ENCODE measurements around the gene WDR33.

Gene WDR33

DNA sequence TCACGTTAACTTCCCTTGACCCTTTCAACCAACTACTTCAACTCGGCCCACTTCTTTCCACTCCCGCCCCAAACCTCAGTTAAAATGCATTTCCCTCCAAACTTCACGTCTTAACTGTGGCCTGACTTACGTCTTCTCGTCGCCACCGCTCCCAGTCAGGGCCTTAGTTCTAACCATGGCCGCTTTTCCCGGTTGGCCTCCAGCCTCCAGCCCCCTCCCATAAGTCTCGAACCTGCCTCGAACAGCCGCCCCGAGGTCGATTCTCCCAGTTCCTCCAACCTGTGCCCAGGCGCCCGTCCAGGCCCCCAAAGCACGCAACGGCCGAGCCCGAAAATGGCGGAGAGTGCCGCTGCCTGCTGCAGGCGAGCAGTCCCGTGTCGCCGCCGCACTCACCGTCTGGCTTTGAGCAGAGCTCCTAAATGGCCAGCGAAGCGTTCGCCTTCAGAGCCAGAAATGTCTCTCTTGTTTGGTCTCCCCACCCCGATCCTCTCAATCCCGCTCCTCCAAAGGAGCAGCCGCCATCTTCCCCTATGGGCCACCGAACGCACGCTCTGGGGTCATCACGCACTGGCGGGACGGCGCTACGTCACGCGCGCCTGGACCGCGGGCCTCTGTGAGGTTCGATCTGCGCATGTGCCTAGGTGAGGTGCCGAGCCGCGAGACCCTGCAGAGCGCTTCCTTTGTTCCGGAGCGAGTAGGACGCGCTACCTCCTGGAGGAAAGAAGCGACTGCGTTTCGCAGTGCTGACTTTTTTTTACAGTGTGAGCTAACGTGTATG, at the start of gene WDR33:
Gene WDR33 (minus strand): TSS at position 553 of the 778 bp plus-strand sequence. CDS start 40,190 bp downstream, outside the sequence.
- Histone ChIP-seq H3K27ac (ENCODE audit: low read depth, low read length) (peak within 1 kb of the TSS; percentile 78), H3K4me1 (ENCODE audit: control insufficient read depth, insufficient read depth, low read length, unreplicated experiment) (peaks cover 4% of the 10 kb centered on the region), H2AFZ (ENCODE audit: low read length, unreplicated experiment) (peak within 1 kb of the TSS; percentile 89), H3K4me3 (ENCODE audit: low read depth, low read length) (peak within 1 kb of the TSS; percentile 85), H3K36me3 (ENCODE audit: insufficient read depth, low read length) (no peaks in the 10 kb centered on the region), H3K79me2 (ENCODE audit: control insufficient read depth, insufficient read depth, low read length, unreplicated experiment) (peaks cover 48% of the 10 kb centered on the region), H3K27me3 (ENCODE audit: insufficient read depth, low read length) (no peaks in the 10 kb centered on the region)

DNA sequence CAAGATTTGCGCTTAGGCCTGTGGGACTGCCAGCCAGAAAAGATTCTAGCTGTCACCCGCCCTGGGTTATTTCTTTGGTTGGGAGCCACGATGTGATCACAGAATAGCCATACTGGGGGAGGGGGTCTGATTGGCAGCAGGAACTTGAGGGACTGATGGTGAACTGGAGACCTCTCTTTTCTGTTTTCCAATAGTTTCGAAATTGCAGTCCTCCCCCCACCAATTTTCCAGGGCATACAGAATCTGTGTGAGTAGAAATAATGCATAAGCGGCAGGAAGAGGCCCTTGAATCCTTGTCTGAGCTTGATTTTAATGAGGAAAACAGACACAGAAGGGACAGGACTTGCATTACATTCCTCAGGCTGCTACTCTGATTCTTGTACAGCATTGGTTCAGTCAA, 49.2 kb upstream of the WDR33 start:
- no peak overlapping the region for H2AFZ ChIP-seq (ENCODE audit: low read length, unreplicated experiment)
- H3K4me3 ChIP-seq (ENCODE audit: low read depth, low read length), result no peak overlapping the region
- H3K36me3 ChIP-seq (ENCODE audit: insufficient read depth, low read length), result peaks cover 14% of the 10 kb centered on the region
- H3K27ac ChIP-seq (ENCODE audit: low read depth, low read length), result no peak overlapping the region
- peaks cover 26% of the 10 kb centered on the region for H3K79me2 ChIP-seq (ENCODE audit: control insufficient read depth, insufficient read depth, low read length, unreplicated experiment)
- no peaks in the 10 kb centered on the region for H3K27me3 ChIP-seq (ENCODE audit: insufficient read depth, low read length)
- peaks cover 4% of the 10 kb centered on the region for H3K4me1 ChIP-seq (ENCODE audit: control insufficient read depth, insufficient read depth, low read length, unreplicated experiment)

DNA sequence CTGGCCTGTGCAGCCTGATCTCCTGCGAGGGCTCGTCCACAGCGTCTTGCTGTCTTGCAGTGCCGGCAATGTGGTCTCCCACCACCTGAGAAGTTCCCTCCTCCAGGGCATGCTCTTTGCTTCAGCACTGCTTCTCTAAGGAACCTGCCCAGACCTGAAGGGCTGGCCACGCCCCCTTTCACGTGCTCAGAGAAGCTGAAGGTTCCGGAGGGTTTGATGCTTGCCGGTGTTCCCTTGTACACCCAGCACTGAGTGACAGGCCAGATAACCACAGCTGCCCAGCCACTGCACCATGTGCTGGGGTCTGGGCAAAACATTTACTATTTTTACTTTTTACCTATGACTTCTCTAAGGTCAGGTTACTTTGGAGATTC, 48.7 kb upstream of the WDR33 start:
- H3K27ac ChIP-seq (ENCODE audit: low read depth, low read length), result no peak overlapping the region
- H2AFZ ChIP-seq (ENCODE audit: low read length, unreplicated experiment), result no peak overlapping the region
- H3K79me2 ChIP-seq (ENCODE audit: control insufficient read depth, insufficient read depth, low read length, unreplicated experiment), result peaks cover 30% of the 10 kb centered on the region

DNA sequence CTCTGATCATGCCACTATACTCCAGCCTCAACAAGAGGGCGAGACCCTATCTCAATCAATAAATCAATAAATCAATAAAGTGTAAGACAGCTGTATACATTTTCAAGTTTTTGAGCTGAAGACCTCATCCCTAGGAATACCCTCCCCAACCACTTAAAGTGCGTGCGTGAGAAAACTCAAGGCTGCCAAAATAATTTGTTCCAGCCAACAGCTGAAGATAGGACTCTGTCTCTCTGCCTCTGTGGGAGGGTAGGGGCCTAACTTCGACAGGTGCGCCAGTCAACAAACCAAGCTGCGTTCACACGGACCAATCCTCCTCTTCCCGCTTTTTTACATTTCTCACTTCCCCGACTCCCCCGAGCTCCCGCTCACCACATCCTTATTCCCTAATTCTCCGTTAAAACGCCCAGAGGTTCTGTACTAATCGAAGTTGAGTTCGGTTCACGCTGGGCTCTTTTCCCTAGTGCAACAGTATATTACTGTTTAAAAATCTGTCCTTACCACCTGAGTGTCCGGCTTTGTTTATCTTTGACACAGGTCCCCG, 46.4 kb upstream of the WDR33 start:
- no peaks in the 10 kb centered on the region for H3K27me3 ChIP-seq (ENCODE audit: insufficient read depth, low read length)
- H3K79me2 ChIP-seq (ENCODE audit: control insufficient read depth, insufficient read depth, low read length, unreplicated experiment), result peaks cover 54% of the 10 kb centered on the region
- peak overlapping the region; percentile 65 for H2AFZ ChIP-seq (ENCODE audit: low read length, unreplicated experiment)
- peak overlapping the region; percentile 79 for H3K4me3 ChIP-seq (ENCODE audit: low read depth, low read length)
- 0 out of 2 replicates have a peak, but pooled peaks cover 4% of the 10 kb centered on the region for H3K36me3 ChIP-seq (ENCODE audit: insufficient read depth, low read length)
- H3K27ac ChIP-seq (ENCODE audit: low read depth, low read length), result no peak overlapping the region
- H3K4me1 ChIP-seq (ENCODE audit: control insufficient read depth, insufficient read depth, low read length, unreplicated experiment), result peaks cover 4% of the 10 kb centered on the region

More for the DNA sequence above, 48.7 kb upstream of the WDR33 start:
- no peak overlapping the region for H3K4me3 ChIP-seq (ENCODE audit: low read depth, low read length)
- H3K36me3 ChIP-seq (ENCODE audit: insufficient read depth, low read length), result peaks cover 9% of the 10 kb centered on the region
- peaks cover 4% of the 10 kb centered on the region for H3K4me1 ChIP-seq (ENCODE audit: control insufficient read depth, insufficient read depth, low read length, unreplicated experiment)
- H3K27me3 ChIP-seq (ENCODE audit: insufficient read depth, low read length), result no peaks in the 10 kb centered on the region

DNA sequence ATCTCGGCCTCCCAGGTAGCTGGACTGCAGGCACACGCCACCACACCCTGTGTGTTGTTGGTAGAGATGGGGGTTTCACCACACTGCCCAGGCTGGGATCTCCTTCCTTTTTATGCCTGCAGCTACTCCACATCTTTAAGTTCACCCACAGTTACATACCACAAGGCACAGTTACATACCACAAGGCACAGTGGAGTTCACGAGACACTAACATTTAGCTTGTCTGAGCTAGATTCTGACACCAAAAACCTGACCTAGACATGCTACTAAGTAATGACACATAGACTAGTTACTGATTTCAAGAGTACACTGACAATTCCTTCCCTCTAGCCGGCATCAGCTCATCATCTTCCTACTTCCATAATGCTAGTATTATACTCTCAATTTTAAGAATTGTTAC, 42.7 kb upstream of the WDR33 start:
- no peak overlapping the region for H3K4me3 ChIP-seq (ENCODE audit: low read depth, low read length)
- H3K27ac ChIP-seq (ENCODE audit: low read depth, low read length), result no peak overlapping the region
- H3K4me1 ChIP-seq (ENCODE audit: control insufficient read depth, insufficient read depth, low read length, unreplicated experiment), result peaks cover 4% of the 10 kb centered on the region
- peaks cover 57% of the 10 kb centered on the region for H3K79me2 ChIP-seq (ENCODE audit: control insufficient read depth, insufficient read depth, low read length, unreplicated experiment)
- no peak overlapping the region for H2AFZ ChIP-seq (ENCODE audit: low read length, unreplicated experiment)
- no peaks in the 10 kb centered on the region for H3K27me3 ChIP-seq (ENCODE audit: insufficient read depth, low read length)
- H3K36me3 ChIP-seq (ENCODE audit: insufficient read depth, low read length), result peaks cover 11% of the 10 kb centered on the region; the same call in 1 of the 2 replicates

DNA sequence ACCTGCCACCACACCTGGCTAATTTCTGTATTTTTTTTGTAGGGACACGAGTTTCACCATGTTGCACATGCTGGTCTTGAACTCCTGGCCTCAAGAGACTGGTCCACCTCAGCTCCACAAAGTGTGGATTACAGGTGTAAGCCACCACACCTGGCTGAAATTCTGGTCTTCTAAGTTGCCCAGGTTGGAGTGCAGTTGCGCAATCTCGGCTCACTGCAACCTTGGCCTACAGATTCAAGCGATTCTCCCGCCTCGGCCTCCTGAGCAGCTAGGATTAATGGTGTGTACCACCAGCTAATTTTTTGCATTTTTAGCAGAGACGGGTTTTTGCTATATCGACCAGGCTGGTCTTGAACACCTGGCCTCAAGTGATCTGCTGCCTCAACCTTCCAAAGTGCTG, 41.4 kb upstream of the WDR33 start:
- Histone ChIP-seq H3K36me3 (ENCODE audit: insufficient read depth, low read length) (peaks cover 17% of the 10 kb centered on the region), H2AFZ (ENCODE audit: low read length, unreplicated experiment) (no peak overlapping the region), H3K27me3 (ENCODE audit: insufficient read depth, low read length) (no peaks in the 10 kb centered on the region), H3K4me1 (ENCODE audit: control insufficient read depth, insufficient read depth, low read length, unreplicated experiment) (peaks cover 4% of the 10 kb centered on the region), H3K79me2 (ENCODE audit: control insufficient read depth, insufficient read depth, low read length, unreplicated experiment) (peaks cover 51% of the 10 kb centered on the region), H3K4me3 (ENCODE audit: low read depth, low read length) (no peak overlapping the region), H3K27ac (ENCODE audit: low read depth, low read length) (no peak overlapping the region)

DNA sequence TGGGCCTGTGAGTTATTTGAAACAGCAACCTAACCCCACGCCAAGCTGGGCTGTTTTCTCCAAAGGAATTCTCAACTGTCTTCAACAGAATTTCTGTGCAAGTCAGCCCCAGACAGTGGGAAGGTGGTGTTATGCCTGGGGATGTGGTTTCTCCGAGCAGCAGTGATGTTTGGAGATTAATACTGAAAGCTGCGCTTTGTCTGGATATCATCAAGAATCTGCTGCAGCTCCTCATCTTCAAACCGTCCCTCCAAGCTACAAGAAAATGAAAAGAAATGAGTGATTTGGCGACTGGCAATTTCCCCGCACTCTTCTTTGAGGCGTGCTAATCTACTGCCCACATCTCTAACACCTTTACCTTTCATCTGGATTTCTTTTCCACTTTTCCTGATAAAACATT, 37.0 kb upstream of the WDR33 start:
- Histone ChIP-seq H3K4me1 (ENCODE audit: control insufficient read depth, insufficient read depth, low read length, unreplicated experiment) (no peaks in the 10 kb centered on the region), H3K27ac (ENCODE audit: low read depth, low read length) (no peak overlapping the region), H3K27me3 (ENCODE audit: insufficient read depth, low read length) (no peaks in the 10 kb centered on the region), H3K36me3 (ENCODE audit: insufficient read depth, low read length) (peaks cover 30% of the 10 kb centered on the region), H2AFZ (ENCODE audit: low read length, unreplicated experiment) (no peak overlapping the region), H3K79me2 (ENCODE audit: control insufficient read depth, insufficient read depth, low read length, unreplicated experiment) (peaks cover 9% of the 10 kb centered on the region), H3K4me3 (ENCODE audit: low read depth, low read length) (no peak overlapping the region)

DNA sequence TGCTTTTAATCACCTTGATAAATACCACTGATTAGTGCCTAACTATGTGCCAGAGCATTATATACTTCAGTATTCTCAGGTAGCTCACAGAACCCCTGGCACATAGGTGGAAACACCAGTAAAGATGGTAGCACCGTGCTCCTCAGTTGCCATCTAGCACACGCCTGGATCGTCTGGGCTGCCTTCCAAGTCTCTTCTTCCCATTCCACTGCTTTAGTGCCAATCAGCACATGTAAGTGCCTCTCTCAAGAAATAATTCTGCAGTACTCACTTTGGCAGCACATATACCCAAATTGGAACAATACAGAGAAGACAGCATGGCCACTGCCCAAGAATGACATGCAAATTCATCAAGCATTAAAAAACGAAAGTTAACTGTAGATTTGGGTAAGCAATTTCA, 34.0 kb upstream of the WDR33 start:
- Histone ChIP-seq H3K27me3 (ENCODE audit: insufficient read depth, low read length) (no peaks in the 10 kb centered on the region), H3K4me1 (ENCODE audit: control insufficient read depth, insufficient read depth, low read length, unreplicated experiment) (no peaks in the 10 kb centered on the region), H3K79me2 (ENCODE audit: control insufficient read depth, insufficient read depth, low read length, unreplicated experiment) (no peaks in the 10 kb centered on the region), H2AFZ (ENCODE audit: low read length, unreplicated experiment) (no peak overlapping the region), H3K4me3 (ENCODE audit: low read depth, low read length) (no peak overlapping the region), H3K27ac (ENCODE audit: low read depth, low read length) (no peak overlapping the region), H3K36me3 (ENCODE audit: insufficient read depth, low read length) (peaks cover 21% of the 10 kb centered on the region)

DNA sequence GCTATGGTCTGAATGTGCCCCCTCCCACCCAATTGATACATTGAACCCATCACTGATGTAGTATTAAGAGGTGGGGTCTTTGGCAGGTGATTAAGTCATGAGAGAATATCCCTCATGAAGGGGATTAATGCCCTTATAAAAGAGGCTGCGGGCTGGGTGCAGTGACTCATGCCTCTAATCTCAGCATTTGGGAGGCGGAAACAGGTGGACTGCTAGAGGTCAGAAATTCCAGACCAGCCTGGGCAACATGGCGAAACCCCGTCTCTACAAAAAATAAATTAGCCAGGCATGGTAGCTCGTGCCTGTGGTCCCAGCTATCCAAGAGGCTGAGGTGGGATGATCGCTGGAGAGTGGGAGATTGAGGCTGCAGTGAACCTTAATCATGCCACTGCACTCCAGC, 32.7 kb upstream of the WDR33 start:
- Histone ChIP-seq H3K27me3 (ENCODE audit: insufficient read depth, low read length) (no peaks in the 10 kb centered on the region), H2AFZ (ENCODE audit: low read length, unreplicated experiment) (no peak overlapping the region), H3K36me3 (ENCODE audit: insufficient read depth, low read length) (peaks cover 21% of the 10 kb centered on the region), H3K4me1 (ENCODE audit: control insufficient read depth, insufficient read depth, low read length, unreplicated experiment) (no peaks in the 10 kb centered on the region), H3K79me2 (ENCODE audit: control insufficient read depth, insufficient read depth, low read length, unreplicated experiment) (no peaks in the 10 kb centered on the region), H3K4me3 (ENCODE audit: low read depth, low read length) (no peak overlapping the region), H3K27ac (ENCODE audit: low read depth, low read length) (no peak overlapping the region)

DNA sequence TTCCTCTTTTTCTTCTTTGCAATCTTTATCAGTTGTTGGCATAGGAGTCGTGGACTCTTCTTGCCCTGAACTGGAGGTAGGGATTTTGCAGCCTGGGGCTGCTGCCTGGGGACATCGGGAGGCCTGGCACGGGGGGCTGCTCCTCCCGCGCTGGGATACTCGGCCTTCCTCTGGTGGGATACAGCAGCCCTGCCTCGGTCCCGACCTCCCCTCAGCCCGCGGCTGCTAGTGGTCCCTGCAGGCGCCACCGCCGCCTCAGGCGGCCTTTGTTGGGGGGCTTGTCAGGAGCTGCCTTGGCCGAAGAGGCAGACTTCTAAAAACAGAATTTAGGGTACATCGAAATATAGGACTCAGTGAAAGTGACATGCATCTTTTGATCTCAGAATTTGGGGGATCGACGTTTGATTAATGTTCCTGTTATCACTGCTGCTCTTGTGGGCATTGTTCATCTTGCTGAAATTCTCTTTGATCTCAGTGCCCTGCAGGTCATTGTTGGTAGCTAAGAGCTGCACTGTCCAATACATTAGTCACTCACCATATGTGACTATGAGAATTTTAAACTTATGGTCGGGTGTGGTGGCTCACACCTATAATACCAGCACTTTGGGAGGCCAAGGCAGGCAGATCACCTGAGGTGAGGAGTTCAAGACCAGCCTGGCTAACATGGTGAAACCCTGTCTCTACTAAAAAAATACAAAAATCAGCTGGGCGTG, 30.7 kb upstream of the WDR33 start:
- no peaks in the 10 kb centered on the region for H3K27me3 ChIP-seq (ENCODE audit: insufficient read depth, low read length)
- no peaks in the 10 kb centered on the region for H3K79me2 ChIP-seq (ENCODE audit: control insufficient read depth, insufficient read depth, low read length, unreplicated experiment)
- H3K27ac ChIP-seq (ENCODE audit: low read depth, low read length), result no peak overlapping the region
- H3K4me3 ChIP-seq (ENCODE audit: low read depth, low read length), result no peak overlapping the region
- no peaks in the 10 kb centered on the region for H3K4me1 ChIP-seq (ENCODE audit: control insufficient read depth, insufficient read depth, low read length, unreplicated experiment)
- H2AFZ ChIP-seq (ENCODE audit: low read length, unreplicated experiment), result no peak overlapping the region
- peaks cover 9% of the 10 kb centered on the region for H3K36me3 ChIP-seq (ENCODE audit: insufficient read depth, low read length)

Measured in ACC112 (cell line).